Ovary (tissue), 3 donors: ENCODE data around the gene AKAP6.

Experiments
- CTCF ChIP-seq, 3 donors: fragments of 450-650 bp in 2 of 3; fragments of 200-600 bp in 1 of 3; IDR thresholded peaks; one replicate each; pipeline versions ENCODE4 v1.5.1 to v1.8.0; 2016 to 2022; ENCODE audit warnings: antibody characterized with exemption in 3 of 3, mild to moderate bottlenecking in 1 of 3
- POLR2A ChIP-seq: fragments of 450-650 bp; IDR thresholded peaks from one replicate; pipeline ENCODE4 v1.6.1; 2017; ENCODE audit warnings: antibody characterized with exemption, mild to moderate bottlenecking, moderate library complexity
- donor health status: DM: no; HTN: no; CAD: no.

GRCh38 chr14:32396885-32397284 lies 67.8 kb downstream of the AKAP6 start:
- TF ChIP-seq CTCF (IDR thresholded peaks at IDR 0.05) (no peak), POLR2A (no peak)
